SU-DHL-6 (cell line): ENCODE data around the gene GALR2.

Source experiments
- EZH2phosphoT487 ChIP-seq: fragments of 200-600 bp; sonication (generic), shearing (Covaris generic); conservative IDR thresholded peaks from 2 replicates; pipeline ENCODE4 v1.6.1; 2018; ENCODE audit warnings: mild to moderate bottlenecking, antibody characterized with exemption, low read length, moderate library complexity, mixed read lengths
- TF ChIP-seq, protein P1 (sequence below): fragments of 200-600 bp; sonication (generic); IDR thresholded peaks from one replicate; pipeline ENCODE4 v1.5.1; 2017; ENCODE audit warnings: antibody characterized with exemption, mild to moderate bottlenecking, low read length, moderate library complexity; ENCODE audit not compliant: insufficient read depth, poor library complexity, severe bottlenecking

- TF ChIP-seq, protein P1, sequence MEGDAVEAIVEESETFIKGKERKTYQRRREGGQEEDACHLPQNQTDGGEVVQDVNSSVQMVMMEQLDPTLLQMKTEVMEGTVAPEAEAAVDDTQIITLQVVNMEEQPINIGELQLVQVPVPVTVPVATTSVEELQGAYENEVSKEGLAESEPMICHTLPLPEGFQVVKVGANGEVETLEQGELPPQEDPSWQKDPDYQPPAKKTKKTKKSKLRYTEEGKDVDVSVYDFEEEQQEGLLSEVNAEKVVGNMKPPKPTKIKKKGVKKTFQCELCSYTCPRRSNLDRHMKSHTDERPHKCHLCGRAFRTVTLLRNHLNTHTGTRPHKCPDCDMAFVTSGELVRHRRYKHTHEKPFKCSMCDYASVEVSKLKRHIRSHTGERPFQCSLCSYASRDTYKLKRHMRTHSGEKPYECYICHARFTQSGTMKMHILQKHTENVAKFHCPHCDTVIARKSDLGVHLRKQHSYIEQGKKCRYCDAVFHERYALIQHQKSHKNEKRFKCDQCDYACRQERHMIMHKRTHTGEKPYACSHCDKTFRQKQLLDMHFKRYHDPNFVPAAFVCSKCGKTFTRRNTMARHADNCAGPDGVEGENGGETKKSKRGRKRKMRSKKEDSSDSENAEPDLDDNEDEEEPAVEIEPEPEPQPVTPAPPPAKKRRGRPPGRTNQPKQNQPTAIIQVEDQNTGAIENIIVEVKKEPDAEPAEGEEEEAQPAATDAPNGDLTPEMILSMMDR = no peak
- TF ChIP-seq EZH2phosphoT487 = no peak
These were observed 26.5 kb upstream of the GALR2 start for GRCh38 chr17:76048025-76048605.
